Endothelial cell of umbilical vein (primary cell): ENCODE data around the gene ENAH. TPM values are rescaled to one million over a fixed set of nuclear protein-coding genes. Genes with fewer than 3 reads are reported as not detected.
A peak's percentile ranks its signal among the peaks of the same experiment; 100 is the strongest.

Source experiments
- BruUV-seq: library from RNA; stranded (reverse); fragments of 400-500 nt; replicated peaks from 2 replicates; lab custom pipeline; 2021; lab: Mats Ljungman, UMichigan
- CTCF ChIA-PET: fragments of 300-600, 350-600 bp; sonication (Branson Sonifier 250); formaldehyde crosslinking; loops from one replicate; lab custom pipeline; 2021; ENCODE audit warnings: antibody characterized with exemption, inconsistent platforms; lab: Charles Lee
- POLR2A ChIA-PET: fragments of 300-600, 350-600 bp; sonication (Branson Sonifier 250); formaldehyde crosslinking; loops from one replicate; lab custom pipeline; 2021; ENCODE audit warnings: antibody characterized with exemption, inconsistent platforms; lab: Charles Lee
- DNase-seq: peaks from one replicate; pipeline ENCODE4 v3.0.0-alpha.2; 2011; ENCODE audit warnings: low read depth, low spot score
- FAIRE-seq: peaks from 2 replicates; lab custom pipeline; 2011; peaks lifted over from hg19 to GRCh38; lab: Jason Lieb, UNC
- H2AFZ ChIP-seq: 2 replicates; pipeline ENCODE4 v1.6.0; 2012; ENCODE audit warnings: low read depth, low read length, control low read depth, inconsistent platforms
- H3K27ac ChIP-seq: 2 replicates; pipeline ENCODE4 v1.5.1; 2011; ENCODE audit warnings: low read depth, mild to moderate bottlenecking, control low read depth, low read length, moderate library complexity; ENCODE audit not compliant: insufficient read depth
- H3K27me3 ChIP-seq, 2 experiments: 2 replicates each; pipeline versions ENCODE4 v1.6.0 to v1.6.1; 2011; ENCODE audit warnings: low read length in 2 of 2, mixed read lengths in 1 of 2; ENCODE audit not compliant: control insufficient read depth in 2 of 2, insufficient read depth in 2 of 2
- H3K36me3 ChIP-seq, 2 experiments: 2 replicates in 1 of 2; 3 replicates in 1 of 2; pipeline ENCODE4 v1.5.1; 2011; ENCODE audit warnings: low read length in 2 of 2, mild to moderate bottlenecking in 1 of 2, moderate library complexity in 1 of 2; ENCODE audit not compliant: control insufficient read depth in 2 of 2, insufficient read depth in 2 of 2; ENCODE audit errors: extremely low read depth in 1 of 2
- H3K4me1 ChIP-seq: 3 replicates; pipeline ENCODE4 v1.5.1; 2011; ENCODE audit warnings: mild to moderate bottlenecking, low read length; ENCODE audit not compliant: control insufficient read depth, insufficient read depth; ENCODE audit errors: extremely low read depth
- H3K4me2 ChIP-seq: 2 replicates; pipeline ENCODE4 v1.6.1; 2011; ENCODE audit warnings: low read length, control low read depth, mixed read lengths; ENCODE audit not compliant: insufficient read depth
- H3K4me3 ChIP-seq, 3 experiments: fragments of 200-600 bp in 1 of 3; sonication (generic), shearing (Covaris generic) in 1 of 3; replicated peaks in 1 of 3; 2 replicates each; pipeline ENCODE4 v1.5.1; 2011 to 2016; ENCODE audit warnings: control low read depth in 3 of 3, low read length in 3 of 3, mild to moderate bottlenecking in 2 of 3, inconsistent platforms in 1 of 3, low read depth in 1 of 3, moderate library complexity in 1 of 3; ENCODE audit not compliant: insufficient read depth in 1 of 3
- H3K79me2 ChIP-seq: 2 replicates; pipeline ENCODE4 v1.6.0; 2012; ENCODE audit warnings: low read length, inconsistent platforms; ENCODE audit not compliant: control insufficient read depth, insufficient read depth
- H3K9ac ChIP-seq: replicated peaks from 2 replicates; pipeline ENCODE3; 2011; ENCODE audit warnings: low read length, control low read depth; ENCODE audit not compliant: insufficient read depth; ENCODE audit errors: extremely low read depth
- H3K9me1 ChIP-seq: replicated peaks from 3 replicates; pipeline ENCODE4 v1.6.0; 2011; ENCODE audit warnings: mild to moderate bottlenecking, low read length; ENCODE audit not compliant: control insufficient read depth, insufficient read depth; ENCODE audit errors: extremely low read depth
- H3K9me3 ChIP-seq: replicated peaks from 2 replicates; pipeline ENCODE4 v1.5.1; 2012; ENCODE audit warnings: low read length, inconsistent platforms; ENCODE audit not compliant: control insufficient read depth, insufficient read depth
- H4K20me1 ChIP-seq: replicated peaks from 2 replicates; pipeline ENCODE3; 2011; ENCODE audit warnings: mild to moderate bottlenecking, low read length; ENCODE audit not compliant: control insufficient read depth, insufficient read depth; ENCODE audit errors: extremely low read depth
- CTCF ChIP-seq, 2 donors: IDR thresholded peaks; 1 replicate in 1 of 2; 2 replicates in 1 of 2; pipeline ENCODE4 v1.5.1; 2011; ENCODE audit warnings: low read length in 2 of 2, mild to moderate bottlenecking in 2 of 2, moderate library complexity in 2 of 2, control low read depth in 1 of 2, inconsistent platforms in 1 of 2, low read depth in 1 of 2; ENCODE audit not compliant: insufficient read depth in 1 of 2; ENCODE audit errors: extremely low read depth in 1 of 2
- EZH2 ChIP-seq: IDR thresholded peaks from 2 replicates; pipeline ENCODE4 v1.6.1; 2012; ENCODE audit warnings: borderline replicate concordance, low read depth, mild to moderate bottlenecking, moderate library complexity, low read length, inconsistent platforms; ENCODE audit not compliant: severe bottlenecking
- FOS ChIP-seq: IDR thresholded peaks from 2 replicates; pipeline ENCODE4 v1.6.1; 2011; ENCODE audit warnings: mild to moderate bottlenecking, low read length, moderate library complexity, borderline replicate concordance; ENCODE audit not compliant: insufficient read depth
- GATA2 ChIP-seq: IDR thresholded peaks from 2 replicates; pipeline ENCODE4 v1.7.0; 2011; ENCODE audit warnings: low read depth, mild to moderate bottlenecking, moderate library complexity, mixed read lengths, low read length; ENCODE audit not compliant: insufficient read length, insufficient read depth
- JUN ChIP-seq: IDR thresholded peaks from 2 replicates; pipeline ENCODE4 v1.6.1; 2011; ENCODE audit warnings: borderline replicate concordance, low read depth; ENCODE audit not compliant: insufficient read length, insufficient read depth
- MAX ChIP-seq: IDR thresholded peaks from 2 replicates; pipeline ENCODE4 v1.6.1; 2011; ENCODE audit not compliant: insufficient read depth, insufficient read length
- MYC ChIP-seq: IDR thresholded peaks from one replicate; pipeline ENCODE4 v1.6.1; 2011; ENCODE audit warnings: mild to moderate bottlenecking, low read depth, low read length
- POLR2A ChIP-seq: IDR thresholded peaks from 2 replicates; pipeline ENCODE4 v1.6.1; 2012; ENCODE audit warnings: low read depth, mild to moderate bottlenecking, control low read depth, low read length
- POLR2AphosphoS5 ChIP-seq: IDR thresholded peaks from 2 replicates; pipeline ENCODE4 v1.6.1; 2012; ENCODE audit warnings: low read depth, mild to moderate bottlenecking, control low read depth, low read length, moderate library complexity; ENCODE audit not compliant: insufficient read depth
- dilution Hi-C: fragments of 300-500 bp; cut with MboI; formaldehyde crosslinking; loops from one replicate; pipeline ENCODE4 v1.15.0; 2019; ENCODE audit warnings: low sequenced_read_pairs; ENCODE audit not compliant: extremely low pct_ligation_motif_present
- intact Hi-C: fragments of 100-400 bp; cut with micrococcal nuclease; formaldehyde crosslinking; loops from one replicate; pipeline ENCODE4 v1.10.0; 2022
- polyA plus RNA-seq, 4 experiments: library from polyadenylated mRNA; depleted of rRNA in 3 of 4; stranded (reverse) in 3 of 4; unstranded in 1 of 4; fragments of >200 nt; gene quantifications; 2 replicates each; pipeline versions ENCODE4 v1.2.1 to v1.2.3, GENCODE V29; 2011 to 2012; ENCODE audit warnings: missing spikeins in 1 of 4
- total RNA-seq: library from RNA; stranded (reverse); gene quantifications from 2 replicates; pipeline ENCODE4 v1.2.3, GENCODE V29; 2021

ENAH gene
- total and polyA plus RNA-seq, 2 donors (not counting 3 experiments of a cell fraction or from before 2014, with no cell fraction given), result 19.9 to 95.6 TPM

GRCh38 chr1:225688345-225688744 lies 35.4 kb upstream of the ENAH start:
- FAIRE-seq, result peak; percentile 52
- dilution Hi-C loops, result no loop called here

DNA sequence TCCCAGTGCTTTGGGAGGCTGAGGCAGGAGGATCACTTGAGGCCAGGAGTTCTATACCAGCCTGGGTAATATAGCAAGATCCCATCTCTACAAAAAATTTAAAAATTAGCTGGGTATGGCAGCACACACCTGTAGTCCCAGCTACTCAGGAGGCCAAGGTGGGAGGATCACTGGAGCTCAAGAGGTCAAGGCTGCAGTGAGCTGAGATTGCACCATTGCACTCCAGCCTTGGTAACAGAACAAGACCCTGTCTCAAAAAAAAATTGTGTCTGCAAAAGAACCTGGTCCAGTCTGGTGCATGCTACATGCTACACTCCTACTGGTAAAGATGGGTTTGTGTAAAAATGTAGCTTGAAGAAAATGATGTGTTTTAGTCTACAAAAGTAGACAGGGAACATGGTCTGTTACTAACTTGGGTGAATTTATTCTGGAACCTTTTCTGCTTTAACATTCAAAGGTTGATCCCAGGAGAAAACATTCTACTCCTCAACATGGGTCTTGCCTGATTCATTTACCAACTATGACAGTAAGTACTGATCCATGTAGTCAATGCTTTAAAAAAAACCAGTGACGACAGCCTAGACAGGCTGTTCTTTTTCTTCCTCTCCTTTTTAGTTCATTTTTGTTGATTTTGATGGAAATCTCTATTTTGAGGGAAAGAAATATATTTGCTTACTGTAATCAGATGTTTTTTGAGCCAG lies 32.7 kb upstream of the ENAH start:
- intact Hi-C loops (no loop called here), dilution Hi-C loops (no loop called here)
- ChIA-PET CTCF (interaction anchor here (0.9 kb wide), 1 partner anchor 20 kb away, joined by 5 read pairs; no protein-coding TSS in a partner anchor), POLR2A (no interaction called here)
- TF ChIP-seq POLR2AphosphoS5, result no peak
- no peak for TF ChIP-seq EZH2
- TF ChIP-seq POLR2A, result no peak
- TF ChIP-seq JUN, result no peak
- no peak for TF ChIP-seq MAX
- TF ChIP-seq MYC, result no peak
- no peak for TF ChIP-seq FOS
- TF ChIP-seq CTCF (IDR thresholded peaks at IDR 0.05; ENCODE audit: extremely low read depth in 1 of 2, insufficient read depth in 1 of 2, low read depth in 1 of 2, low read length in 2 of 2), result no peak
- TF ChIP-seq GATA2, result no peak
- DNase-seq, result no peak
- Histone ChIP-seq H3K79me2 (no peaks in the 10 kb centered on the region), H3K27ac (no peak overlapping the region), H3K9me1 (no peaks in the 10 kb centered on the region), H3K36me3 (no peaks in the 10 kb centered on the region), H3K27me3 (no peaks in the 10 kb centered on the region), H3K9ac (no peak overlapping the region), H3K4me3 (no peak overlapping the region), H3K4me1 (no peaks in the 10 kb centered on the region), H2AFZ (no peak overlapping the region), H3K9me3 (no peaks in the 10 kb centered on the region), H4K20me1 (no peaks in the 10 kb centered on the region), H3K4me2 (no peak overlapping the region)
- peak; percentile 24 for FAIRE-seq
- BruUV-seq, result no TSS peak

More at GRCh38 chr1:225688345-225688744, 35.4 kb upstream of the ENAH start:
- no peak overlapping the region for H2AFZ ChIP-seq
- intact Hi-C loops, result no loop called here
- no peaks in the 10 kb centered on the region for H3K9me3 ChIP-seq
- no peaks in the 10 kb centered on the region for H3K36me3 ChIP-seq
- no peaks in the 10 kb centered on the region for H3K27me3 ChIP-seq
- H3K4me2 ChIP-seq, result no peak overlapping the region
- no peaks in the 10 kb centered on the region for H3K9me1 ChIP-seq
- H3K27ac ChIP-seq, result no peak overlapping the region
- no peak overlapping the region for H3K4me3 ChIP-seq
- no peaks in the 10 kb centered on the region for H4K20me1 ChIP-seq
- TF ChIP-seq POLR2AphosphoS5 (no peak), MAX (no peak), EZH2 (no peak), GATA2 (no peak)
- H3K4me1 ChIP-seq, result no peaks in the 10 kb centered on the region
- BruUV-seq, result no TSS peak
- no peak overlapping the region for H3K9ac ChIP-seq
- no peak for DNase-seq
- CTCF ChIA-PET, result interaction anchor here (0.8 kb wide), 1 partner anchor 76 kb away, joined by 3 read pairs; no protein-coding TSS in a partner anchor
- POLR2A ChIA-PET, result no interaction called here
- H3K79me2 ChIP-seq, result no peaks in the 10 kb centered on the region
